ENCODE measurements around the gene HOXD10.
A peak's percentile ranks its signal among the peaks of the same experiment; 100 is the strongest.

HOXD10 gene

DNA sequence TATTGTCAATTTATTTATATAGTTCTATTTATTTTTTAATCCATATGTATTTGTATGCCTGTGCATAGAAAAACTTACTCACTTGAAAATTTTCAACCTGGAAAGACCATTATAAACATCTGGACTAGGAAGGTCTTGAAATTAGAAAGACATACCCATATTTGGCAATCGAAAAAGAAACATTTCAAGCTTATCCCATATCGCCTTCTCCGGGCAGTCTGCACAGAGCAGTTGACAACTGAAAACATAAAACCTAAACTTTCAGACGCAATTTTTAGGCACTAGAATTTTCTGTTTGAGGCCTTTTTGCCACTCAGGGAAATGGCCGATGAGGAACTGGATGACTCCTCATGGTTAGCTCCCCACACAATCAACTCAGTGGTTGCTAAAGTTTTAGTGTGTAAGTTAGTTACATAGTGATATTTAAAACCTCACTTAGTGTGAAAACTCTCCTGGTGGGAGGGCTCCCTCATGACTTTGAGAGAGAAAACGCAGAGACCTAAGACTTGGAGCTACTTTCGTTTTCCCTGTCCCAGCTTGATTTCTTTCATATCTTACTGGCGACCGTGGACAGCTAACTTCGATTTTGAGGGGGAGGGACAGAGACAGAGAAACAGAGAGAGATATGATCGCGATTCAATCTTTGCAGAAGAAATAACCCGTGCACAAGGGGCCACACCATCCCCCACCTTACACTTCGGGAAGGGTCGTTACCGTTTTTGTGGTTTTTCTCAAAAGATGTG lies 20.2 kb upstream of the HOXD10 start:
- DNase-seq, result no peak

DNA sequence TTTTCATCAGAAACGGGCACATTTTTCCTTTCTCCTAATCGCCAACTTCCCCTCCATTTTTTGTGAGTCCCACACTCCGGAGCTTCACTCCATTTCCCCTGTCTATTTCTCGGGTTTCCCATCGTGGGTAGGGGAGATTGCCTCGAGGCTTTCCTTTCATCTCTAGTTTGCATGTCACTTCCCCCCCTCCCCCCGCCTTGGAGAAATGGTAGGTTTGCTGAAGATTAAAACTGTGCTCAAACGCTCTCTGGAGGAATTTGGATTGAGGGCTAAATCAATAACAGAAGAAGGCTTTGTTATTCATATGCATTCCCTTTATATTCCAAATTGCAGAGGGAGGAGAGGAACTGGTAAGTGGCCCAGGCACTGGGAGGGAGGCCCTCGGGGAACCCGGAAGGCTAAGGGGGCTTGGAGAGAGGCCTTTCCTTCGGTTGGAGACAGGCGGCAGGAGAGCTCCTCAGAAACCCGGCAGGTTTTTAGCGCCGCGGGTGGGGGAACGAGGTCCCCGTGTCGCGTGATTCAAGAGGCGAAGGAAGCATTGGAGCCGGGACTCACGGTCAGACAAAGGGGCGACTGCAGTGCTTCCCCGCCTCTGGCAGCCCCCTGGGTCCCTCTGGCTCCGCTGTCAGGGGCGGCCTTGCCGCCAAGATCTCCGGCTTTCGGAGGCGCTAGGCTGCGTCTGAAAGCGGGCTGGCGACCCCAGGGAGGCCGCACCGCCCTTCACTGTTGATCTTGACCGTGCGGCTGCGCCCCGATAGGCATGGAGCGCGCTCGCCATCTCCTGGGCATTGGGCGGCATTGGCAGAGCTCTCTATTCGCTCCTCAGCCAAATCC lies 19.4 kb upstream of the HOXD10 start:
- peak; percentile 51 for DNase-seq

DNA sequence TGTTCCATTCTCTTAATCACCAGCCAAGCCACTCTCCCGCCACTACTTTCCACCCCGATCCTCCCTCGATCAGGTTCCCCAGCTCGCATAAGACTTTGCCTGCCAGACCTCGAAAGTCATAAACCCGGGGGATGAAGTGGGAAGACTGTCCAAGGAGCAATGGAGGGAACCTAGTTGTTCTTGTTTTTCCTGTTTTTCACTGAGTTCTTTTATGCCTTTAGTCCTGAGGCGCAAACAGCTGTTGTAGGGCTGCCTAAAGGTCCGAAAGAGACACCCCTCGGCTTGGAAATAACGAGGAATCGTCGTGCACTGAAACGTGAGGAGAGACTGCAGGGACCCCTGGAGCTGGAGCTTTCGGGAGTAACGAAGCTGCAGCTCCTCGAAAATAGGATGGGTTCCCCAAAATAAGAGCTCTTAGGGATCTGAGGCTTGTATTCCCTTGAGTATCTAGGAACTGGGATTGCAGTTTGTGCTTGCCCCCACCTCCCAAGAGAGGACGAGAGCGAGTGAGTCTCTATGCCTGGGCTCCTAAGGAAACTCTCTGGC lies 18.7 kb upstream of the HOXD10 start:
- no peak for DNase-seq

DNA sequence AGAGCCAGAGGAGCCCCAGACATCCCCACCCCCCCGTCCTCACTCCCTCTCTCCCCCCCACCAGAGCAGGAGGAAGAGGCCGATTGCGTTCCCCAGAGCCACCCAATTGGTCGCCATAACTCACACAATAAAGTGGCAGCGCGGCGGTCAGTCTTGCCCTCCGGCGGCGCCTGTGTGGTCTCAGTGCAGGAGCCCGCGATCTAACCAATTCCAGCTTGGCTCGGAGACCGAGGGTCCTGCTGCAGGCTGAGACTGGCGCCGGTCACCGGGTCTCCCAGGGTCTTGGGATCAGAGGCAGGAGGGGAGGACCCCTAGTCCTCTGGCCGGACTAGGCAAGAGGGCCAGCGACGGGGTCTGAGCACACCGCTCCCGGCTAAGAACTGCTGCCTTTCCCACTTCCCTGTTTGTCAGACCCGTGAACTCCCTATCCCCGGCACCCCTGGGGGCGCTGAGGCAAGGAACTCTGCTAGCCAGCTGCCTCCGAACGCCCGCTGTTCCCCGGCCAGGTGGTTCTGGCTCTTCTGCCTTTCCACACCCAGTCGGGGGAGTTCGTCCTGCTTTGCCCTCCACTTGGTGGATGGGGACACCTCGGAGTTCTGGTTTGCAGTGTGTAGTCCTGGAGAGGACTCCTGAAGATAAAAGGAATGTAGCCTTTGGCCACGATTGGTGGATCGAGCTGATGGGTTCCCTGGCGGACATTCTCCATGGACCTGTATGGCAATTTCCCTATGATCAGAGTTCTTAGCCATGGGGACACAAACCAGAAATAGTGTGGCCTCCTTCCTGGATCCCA lies 18.0 kb upstream of the HOXD10 start:
- no peak for DNase-seq

DNA sequence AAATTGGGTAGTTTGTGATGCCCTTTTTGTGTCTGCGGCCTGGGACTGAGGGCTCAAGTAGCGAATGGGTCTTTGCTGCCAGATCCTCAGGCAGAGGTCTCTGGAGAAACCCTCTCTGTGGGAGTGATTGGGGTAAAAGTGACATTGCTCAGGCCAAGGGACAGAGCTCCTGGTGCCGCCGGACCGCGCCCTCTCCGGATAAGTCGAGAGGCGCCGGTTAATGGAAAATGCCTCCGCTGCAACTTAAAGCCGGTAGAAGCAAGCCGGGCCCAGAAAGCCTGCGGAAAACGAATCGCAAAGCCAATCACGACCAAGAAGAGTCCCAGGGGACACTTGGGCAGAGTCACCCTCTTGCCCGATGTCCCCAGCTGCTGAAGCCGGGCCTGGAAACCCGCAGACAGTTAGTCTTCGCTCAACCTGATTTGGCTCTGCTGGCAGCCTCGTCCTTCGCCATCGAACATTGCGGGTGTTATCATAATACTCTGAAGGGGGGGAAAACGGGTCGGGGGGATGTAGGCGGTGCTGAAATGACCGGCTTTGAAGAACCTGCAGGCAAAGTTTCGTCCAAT lies 17.3 kb upstream of the HOXD10 start:
- DNase-seq, result no peak

DNA sequence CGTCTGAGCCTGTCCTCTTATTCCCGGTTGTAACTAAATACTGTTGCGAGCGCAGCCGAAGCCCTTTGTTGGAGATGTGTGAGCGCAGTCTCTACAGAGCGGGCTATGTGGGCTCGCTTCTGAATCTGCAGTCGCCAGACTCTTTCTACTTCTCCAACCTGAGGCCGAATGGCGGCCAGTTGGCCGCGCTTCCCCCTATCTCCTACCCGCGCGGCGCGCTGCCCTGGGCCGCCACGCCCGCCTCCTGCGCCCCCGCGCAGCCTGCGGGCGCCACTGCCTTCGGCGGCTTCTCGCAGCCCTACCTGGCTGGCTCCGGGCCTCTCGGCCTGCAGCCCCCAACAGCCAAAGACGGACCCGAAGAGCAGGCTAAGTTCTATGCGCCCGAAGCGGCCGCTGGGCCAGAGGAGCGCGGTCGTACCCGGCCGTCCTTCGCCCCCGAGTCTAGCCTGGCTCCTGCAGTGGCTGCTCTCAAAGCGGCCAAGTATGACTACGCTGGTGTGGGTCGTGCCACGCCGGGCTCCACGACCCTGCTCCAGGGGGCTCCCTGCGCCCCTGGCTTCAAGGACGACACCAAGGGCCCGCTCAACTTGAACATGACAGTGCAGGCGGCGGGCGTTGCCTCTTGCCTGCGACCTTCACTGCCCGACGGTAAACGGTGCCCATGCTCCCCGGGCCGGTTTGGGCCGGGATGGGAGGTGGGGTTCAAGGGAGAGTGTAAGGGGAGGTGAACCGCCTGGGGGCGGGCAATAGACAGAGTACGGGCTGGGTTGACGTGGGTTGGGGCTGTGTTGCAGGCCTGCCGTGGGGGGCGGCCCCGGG lies 16.6 kb upstream of the HOXD10 start, which contains the start of gene HOXD12:
HOXD12 (plus strand) TSS at position 68 of the 819 bp plus-strand sequence; CDS start at position 75, 7 bp downstream.
- DNase-seq, result no peak

DNA sequence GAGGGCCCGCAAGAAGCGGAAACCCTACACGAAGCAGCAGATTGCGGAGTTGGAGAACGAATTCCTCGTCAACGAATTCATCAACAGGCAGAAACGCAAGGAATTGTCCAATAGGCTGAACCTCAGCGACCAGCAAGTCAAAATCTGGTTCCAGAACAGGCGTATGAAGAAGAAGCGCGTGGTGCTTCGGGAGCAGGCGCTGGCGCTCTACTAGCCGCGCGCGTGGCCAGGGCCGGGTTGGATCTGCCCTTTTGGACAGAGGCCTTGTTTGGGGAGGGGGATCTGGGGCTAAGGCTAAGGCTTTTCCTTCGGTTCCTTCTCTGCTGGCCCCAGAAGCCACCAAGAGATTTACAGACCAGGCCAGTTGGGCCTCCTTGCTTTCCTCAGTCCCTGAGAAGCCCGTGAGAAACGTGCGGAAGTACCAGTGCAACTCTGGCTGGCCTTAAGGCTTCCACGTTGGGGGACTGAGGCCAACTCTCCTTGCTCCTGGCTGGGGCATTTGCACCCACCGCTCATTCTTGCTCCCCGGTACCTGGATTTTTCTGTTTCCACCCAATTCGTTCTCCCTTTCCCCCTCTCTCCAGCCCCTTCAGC lies 15.9 kb upstream of the HOXD10 start:
- no peak for DNase-seq

DNA sequence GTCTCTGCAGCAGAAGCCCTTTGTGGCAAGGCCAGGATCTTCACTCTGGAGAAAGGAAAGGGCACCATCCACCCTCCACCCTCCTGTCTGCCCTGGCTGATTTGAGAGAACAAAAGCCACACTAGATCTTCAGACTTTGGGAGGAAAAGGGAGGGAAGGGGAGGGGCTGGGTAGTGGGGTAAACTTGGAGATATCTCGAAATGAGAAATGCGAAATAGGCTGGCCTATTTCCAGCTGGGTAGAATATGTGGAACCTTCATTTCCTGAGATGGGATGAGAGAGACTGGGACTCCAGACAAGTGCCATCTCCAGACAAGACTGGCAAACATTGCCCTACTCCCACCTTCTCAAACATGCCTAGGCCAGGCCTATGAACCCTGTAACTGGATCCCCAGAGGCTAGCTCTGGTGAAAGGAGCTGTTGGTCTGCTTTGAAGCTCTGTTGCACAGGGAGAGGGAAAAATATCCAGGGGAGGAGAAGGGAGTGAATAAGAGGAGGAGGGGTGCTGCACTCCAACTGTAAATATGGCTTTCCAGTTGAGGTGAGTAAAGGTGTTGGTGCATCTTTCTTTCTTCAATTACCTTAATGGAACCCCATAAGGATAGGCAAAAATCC lies 15.3 kb upstream of the HOXD10 start:
- DNase-seq, result no peak

DNA sequence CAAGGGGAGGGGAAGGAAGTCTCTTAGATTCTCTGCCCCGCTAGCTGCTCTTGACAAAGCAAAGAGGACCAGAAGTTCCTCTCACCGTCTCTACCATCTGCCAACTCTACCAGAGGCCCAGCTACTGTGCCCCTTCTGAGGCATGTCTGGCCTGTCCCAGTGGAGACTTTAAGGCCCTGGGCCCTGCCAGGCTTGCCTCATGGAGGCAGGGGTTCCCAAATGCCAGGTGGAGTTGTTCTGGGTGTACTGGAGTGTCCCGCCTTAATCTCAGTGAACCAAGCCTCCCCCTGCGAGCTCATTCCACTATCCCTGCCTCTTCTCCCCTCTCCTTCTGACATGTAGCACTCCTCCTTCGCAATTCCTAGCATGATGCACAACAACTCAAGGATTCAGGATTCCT lies 14.7 kb upstream of the HOXD10 start:
- DNase-seq, result no peak

DNA sequence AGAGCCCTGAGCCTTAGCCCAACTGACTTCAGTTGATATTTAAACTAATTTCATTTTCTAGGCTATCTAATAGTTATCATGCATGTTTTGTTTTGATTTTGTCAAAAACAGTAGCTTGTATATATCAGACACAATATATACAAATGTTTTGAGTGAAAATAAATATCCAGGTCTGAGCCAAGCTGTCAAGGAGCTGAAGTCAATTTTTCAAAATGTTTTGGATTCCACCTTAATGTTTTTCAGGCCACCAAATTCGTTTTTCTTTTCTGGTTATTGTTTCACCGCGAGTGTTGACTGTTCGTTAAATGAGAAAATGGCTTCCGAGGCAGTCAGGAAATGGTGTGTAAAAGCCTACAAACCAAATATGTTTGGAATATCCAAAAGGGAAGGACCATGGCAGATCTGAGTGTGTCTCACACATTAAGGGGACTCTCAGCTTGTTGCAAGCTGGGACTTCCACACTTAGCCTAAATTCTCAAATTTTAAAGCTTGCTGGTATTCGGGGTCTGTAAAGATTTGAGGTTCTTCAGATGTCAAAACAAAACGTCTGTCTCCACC lies 14.2 kb upstream of the HOXD10 start:
- DNase-seq, result no peak

DNA sequence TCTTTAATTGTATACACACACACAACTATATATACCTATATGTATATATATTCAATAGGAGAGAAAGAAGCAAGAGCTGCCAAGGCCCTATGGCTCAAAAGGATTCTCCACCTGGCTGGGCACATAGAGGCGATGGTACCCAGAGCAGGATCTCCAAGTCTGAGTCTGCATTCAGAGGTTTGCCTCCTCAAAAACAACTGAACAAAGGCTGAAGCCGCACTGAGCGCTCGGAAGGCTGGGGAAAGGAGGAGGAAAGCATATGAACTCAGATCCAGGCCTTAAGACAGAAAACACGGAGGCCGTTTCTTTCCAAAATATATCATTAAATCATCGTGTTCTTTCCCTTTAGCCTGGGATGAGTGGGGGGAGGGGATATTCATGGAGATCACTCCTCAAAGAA lies 13.4 kb upstream of the HOXD10 start:
- DNase-seq, result no peak

DNA sequence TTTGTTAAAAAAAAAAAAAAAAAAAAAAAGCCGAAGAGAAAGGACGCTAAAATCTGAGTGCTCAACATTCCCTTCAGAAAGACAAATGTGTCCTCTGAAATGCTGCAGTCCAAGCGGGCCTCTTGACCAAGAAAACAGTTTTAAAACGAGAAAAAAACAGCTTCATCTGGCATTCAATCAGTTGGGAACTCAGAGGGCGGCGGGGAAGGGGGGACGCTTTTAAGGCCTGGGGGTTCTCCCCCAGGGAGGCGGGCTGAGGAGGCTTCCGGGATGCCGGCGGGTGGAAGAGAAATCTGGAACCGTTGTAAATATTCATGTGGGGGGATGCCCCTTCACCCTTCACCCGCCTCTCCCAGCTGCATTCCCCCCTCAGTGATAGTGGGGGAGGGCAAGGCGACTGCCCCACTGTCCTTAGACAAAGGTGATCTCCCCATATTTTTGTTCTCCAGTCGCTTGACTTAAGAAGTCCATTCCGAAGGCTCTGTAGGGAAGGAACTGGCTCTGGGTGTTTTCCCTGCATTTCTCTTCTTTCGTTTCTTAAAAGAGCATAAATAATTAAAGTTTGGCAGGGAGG lies 12.7 kb upstream of the HOXD10 start:
- DNase-seq, result no peak

DNA sequence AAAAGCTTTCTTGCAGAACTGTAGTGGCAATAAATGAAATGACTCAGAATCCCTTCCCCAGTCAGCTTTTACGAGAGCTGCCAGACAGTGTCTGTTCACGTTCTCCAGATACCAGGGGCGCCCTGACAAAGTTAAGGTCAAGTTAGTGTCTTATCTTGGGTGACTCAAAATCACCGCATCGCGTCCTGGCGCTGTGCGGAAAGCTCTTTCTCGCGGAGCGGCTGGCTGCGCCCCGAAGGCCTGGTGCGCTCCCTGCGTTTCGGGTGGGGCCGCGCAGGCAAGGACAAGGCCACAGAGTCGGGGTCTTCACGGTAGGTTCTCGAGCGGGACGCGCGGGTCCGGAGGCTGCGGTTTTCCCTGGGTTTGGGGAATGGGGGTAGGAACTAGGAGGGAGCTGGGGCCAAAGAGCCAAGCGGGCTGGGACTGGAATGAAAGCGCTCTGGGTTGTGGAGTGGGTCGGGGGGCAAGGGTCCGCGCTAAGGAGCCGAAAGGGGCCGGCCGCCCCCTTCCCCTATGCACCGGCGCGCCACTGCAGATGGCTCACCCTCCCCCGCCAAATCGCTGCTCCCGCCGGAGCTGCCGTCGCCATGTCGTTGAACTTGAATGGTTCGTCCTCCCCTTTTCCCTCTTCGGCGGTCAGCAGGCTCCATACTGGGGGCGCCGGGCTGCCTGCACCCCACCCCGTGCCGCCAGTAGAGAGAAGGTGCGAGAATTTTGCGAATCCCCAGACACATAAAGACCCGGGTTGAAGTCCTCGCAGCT lies 12.1 kb upstream of the HOXD10 start:
- no peak for DNase-seq

DNA sequence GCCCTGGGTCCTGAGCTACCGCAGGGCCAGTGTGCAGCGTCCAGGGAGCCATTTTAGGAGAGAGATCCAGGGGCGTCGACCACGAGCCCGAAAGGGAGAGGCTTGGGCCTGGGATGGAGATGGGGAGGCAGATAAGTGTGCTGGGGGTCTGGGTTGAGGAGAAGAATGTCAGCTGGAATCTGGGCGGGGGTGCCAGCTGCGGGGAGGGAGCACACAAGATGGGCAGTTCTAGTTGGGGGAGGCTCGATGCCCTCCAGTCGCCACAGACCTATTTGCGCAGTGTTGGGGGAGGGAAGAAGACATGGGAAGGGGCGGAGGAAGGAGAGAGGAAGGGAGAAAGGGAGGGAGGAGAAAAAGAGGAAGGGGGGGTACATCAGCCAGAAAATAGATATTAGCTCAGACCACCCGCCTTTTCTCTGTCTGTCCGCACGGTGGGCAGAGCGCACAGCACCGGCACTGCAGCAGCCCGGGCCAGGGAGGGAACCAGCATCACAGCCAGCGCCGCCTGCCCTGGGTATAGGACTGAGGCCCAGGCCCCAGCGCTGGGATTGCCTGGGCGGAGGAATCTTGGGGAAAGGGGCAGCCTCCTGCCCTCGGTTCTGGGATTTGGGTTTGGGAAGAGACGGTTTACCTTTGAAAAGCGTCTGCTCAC lies 11.4 kb upstream of the HOXD10 start:
- no peak for DNase-seq

DNA sequence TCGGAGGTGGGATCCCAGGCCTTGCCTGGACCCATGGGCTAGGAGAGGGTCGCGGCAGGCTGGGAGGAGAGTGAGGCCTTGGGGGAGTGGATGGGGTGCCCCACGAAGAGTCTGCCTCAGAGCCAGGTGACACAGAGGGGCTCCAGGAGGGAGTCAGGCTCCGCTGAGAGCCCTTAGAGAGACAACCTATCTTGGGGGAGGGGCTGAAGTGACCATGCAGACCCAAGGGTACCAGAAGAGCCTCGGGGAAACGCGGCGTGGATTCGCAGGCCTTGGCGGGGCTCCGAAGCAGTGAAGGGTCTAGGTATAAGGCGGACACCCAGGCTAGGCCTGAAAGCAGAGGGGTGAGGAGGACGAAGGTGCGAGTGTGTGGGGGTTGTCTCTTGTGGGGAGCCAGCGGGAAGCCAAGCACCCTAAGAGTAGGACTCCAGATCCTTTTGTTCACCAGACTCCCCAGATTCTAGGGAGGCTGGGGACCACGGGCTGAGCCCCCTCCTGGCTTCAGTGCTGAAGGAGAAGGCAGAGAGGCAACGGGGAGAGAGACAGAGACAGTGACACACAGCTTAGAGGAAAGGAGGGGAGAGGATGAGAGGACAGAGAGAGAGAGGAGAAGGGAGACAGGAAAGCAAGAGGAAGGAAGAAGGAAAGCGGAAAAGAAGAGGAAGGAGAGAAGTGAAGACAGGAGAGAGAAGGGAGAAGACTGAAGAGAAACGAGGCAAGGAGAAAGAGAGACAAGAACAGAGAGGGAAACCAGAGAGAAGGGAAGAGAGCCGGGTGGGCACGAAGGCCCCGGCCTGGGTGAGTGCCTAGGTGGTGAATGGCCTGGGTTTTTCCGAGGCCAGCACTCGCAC lies 10.6 kb upstream of the HOXD10 start:
- DNase-seq, result no peak

DNA sequence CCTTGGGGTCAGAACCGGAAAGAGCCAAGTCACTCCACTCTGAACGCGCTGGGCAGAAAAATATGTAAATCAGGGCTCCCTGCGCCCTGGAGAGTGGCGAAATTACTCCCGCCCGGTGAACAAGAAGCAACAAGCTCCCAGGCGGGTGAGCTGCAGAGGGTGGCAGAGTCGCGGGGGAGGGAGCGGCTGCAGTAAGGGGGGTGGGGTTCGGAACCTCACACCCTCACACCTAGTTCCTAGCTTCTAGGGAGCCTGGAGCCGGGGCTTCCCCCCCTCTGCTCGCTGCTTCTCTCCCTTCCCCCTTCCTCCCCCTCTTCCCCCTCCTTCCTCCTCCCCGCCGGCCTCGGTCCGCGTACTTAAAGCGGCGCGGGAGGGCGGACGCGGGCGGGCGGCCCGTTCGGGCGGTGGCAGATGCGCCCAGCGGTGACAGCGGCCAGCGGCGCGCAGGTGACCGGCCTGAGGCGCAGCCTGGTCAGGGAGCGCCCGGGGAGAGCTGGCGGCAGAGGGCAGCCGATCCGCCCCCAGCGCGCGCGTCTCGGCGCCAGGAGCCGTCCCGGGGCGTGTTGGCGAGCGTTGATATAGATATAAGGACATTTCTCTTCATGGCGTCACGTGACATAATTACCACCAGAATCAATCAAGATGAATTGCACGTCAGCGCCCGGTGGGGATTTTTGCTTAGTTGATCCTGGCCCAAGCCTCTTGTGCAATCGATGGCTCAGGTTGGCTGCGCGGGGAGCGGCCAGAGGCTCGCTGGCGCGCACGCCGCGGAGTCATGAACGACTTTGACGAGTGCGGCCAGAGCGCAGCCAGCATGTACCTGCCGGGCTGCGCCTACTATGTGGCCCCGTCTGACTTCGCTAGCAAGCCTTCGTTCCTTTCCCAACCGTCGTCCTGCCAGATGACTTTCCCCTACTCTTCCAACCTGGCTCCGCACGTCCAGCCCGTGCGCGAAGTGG lies 9.7 kb upstream of the HOXD10 start, which contains the start of gene HOXD11:
HOXD11 (plus strand) TSS at position 700 of the 959 bp plus-strand sequence; CDS start at position 776, 76 bp downstream.
- no peak for DNase-seq

Data from activated naive CD4-positive, alpha-beta T cell treated with Interleukin-2 at 50 U/mL for 16 hours (primary cell).